Measurements from ENCODE around the gene LSR.

The LSR gene

DNA sequence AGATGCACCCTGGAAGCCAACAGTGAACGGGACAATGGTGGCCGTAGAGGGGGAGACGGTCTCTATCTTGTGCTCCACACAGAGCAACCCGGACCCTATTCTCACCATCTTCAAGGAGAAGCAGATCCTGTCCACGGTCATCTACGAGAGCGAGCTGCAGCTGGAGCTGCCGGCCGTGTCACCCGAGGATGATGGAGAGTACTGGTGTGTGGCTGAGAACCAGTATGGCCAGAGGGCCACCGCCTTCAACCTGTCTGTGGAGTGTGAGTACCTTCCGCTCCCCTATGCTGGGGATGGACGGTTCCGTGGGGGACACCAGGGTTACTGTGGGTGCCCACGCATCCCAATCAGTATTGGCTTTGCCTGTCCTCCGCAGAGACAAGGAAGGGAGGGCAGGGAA is 53.6 kb downstream of the LSR start:
- DNase-seq (ENCODE audit: low read depth): no peak

DNA sequence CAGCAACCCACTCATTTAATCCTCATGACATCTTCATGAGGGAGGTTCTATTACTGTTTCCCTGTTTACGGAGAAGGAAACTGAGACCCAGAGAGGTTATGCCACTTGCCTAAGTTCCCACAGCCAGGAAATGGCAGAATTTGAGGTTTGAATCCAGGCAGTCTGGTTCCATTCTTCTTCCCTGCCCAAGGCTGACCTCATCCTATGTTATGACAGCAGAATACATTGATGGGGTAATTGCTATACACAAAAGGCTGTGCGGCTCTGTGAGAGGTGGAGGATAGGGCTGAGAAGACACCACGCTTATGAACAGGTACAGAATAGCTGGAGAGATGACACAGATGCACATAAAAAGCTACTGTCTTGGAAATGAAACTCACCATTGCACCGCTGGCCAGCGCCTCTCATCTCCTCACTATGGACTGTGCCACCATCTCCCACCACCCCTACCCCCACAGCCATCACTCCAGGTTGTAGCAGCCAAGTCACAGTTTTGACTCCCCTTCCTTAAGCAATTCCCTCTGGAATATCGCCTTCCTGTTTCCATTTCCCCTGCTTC is 54.6 kb downstream of the LSR start:
- DNase-seq (ENCODE audit: low read depth): no peak

DNA sequence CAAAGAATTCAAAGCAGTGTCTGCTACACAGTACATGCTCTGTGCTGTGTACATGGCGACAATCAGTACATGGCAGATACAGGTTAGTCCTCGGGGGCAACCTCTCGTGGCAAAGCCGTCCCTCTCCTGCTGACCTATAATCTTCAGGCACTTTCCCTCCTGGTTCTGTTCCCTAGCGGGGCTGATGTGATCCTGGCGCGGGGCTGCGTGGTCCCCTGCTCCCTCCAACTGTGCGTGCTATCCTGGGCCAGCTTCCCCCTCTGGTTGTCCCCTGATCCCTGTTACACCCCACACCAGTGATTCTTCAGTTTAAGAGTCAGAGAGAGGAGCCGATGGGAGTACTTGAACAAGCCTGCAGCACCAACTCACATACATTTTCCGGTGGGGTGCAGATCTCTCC is 55.2 kb downstream of the LSR start:
- no peak for DNase-seq (ENCODE audit: low read depth)

DNA sequence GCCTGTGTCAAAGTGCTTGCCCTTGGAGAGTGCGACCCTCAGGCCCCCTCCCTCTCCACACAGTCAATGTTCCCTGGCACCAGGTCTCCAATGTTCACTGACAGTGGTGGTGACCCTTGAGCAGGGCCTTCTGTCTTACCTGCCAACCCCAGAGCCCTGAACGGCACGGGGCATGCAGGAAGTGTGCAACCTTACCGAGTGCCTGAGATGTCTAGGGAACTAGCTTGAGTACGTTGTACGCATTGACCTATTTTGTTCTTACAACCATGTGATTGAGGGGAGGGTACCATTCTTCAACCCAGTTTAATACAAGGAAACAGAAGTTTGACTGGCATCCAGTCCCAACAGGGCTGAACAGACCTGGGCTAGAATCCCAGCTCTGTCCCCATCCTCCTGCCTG is 56.4 kb downstream of the LSR start:
- no peak for DNase-seq (ENCODE audit: low read depth)

DNA sequence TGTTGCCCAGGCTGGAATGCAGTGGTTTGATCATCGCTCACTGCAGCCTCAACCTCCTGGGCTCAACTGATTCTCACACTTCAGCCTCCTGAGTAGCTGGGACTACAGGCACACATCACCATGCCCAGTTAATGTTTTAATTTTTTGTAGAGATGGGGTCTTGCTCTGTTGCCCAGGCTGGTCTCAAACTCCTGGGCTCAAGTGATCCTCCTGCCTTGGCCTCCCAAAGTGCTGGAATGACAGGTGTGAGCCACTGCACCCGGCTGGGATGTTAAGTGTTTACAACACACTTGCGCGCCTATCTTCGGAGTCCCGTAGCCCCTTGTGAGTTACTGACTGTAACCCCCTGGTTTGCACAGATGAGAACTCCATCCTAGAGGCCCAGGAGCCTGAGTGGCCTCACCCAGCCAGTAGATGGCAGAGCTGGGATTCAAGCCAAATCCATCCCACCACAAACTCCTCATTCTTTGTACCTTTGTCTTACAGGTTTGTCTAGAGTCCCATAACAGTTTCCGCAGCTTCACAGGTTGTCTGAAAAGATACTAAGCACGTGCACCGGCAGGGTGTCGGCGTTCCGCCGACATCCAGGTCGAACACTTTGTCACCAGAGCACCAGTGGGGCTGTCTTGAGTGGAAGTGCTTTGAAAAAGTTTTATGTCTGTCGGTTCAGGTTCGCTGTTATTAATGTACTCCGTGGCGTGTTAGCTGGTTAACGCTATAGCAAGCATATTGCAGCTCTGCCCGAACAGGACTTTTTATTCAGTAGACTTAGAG is 57.9 kb downstream of the LSR start:
- DNase-seq (ENCODE audit: low read depth): no peak

DNA sequence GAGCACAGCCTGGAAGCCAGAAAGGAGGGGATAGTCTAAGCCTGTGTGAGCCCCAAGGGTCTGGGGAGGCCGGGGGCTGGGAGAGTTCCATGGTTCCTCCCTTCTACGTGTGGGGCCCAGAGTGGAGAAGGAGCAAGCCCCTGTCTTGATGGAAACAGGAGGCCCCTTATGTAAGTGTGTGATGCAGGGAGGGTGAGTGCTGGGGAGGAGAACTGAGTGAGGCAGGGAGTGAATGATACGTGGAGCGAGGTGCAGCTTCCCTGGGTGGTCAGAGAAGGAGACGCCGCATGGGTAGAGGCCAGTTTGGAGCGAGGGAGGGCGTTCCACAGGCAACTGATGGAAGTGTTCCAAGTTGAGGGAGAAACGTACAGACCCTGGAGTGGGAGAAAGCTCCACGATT is 59.1 kb downstream of the LSR start:
- DNase-seq (ENCODE audit: low read depth): no peak

DNA sequence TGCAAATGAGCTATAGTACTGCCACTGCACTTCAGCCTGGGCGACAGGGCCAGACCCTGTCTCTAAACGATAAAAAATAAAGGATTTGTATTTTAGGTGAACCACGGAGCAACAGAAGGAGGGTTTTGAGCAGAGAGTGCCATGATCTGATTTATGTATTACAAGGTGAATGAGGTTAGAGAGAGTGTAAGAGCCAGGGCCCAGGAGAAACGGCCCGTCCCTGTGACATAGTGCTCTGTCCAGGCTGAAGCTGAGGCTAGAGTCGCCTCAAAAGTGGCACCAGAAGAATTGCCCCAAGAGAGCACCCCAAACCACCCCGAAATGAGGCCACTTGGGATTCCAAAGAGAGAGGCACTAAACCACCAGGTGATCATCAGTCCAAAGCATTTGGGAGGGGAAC is 60.1 kb downstream of the LSR start:
- no peak for DNase-seq (ENCODE audit: low read depth)

DNA sequence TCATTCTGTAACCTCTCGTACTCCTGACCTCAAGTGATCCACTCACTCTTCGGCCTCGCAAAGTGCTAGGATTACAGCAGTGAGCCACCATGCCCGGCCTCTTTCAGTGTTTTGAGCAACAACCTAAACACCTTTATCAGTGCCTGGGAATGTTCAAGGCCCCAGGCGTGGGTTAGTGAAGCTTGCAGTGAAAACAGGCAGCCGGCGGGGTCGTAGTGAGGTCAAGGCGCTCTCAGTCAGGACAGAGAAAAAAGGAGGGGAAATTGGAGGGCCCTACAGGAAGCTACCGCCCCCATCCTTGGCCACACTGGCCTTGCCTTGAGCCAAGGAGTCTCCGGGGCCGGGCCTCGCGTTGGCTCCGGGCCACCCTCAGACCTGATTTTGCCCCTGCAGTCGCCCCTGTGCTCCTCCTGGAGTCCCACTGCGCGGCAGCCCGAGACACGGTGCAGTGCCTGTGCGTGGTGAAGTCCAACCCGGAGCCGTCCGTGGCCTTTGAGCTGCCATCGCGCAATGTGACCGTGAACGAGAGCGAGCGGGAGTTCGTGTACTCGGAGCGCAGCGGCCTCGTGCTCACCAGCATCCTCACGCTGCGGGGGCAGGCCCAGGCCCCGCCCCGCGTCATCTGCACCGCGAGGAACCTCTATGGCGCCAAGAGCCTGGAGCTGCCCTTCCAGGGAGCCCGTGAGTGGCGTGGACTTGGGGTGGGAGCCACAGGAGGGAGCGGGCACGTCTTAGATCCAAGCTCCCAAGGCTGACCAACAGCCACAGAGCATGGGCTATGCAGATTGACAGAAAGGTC is 60.9 kb downstream of the LSR start:
- no peak for DNase-seq (ENCODE audit: low read depth)

DNA sequence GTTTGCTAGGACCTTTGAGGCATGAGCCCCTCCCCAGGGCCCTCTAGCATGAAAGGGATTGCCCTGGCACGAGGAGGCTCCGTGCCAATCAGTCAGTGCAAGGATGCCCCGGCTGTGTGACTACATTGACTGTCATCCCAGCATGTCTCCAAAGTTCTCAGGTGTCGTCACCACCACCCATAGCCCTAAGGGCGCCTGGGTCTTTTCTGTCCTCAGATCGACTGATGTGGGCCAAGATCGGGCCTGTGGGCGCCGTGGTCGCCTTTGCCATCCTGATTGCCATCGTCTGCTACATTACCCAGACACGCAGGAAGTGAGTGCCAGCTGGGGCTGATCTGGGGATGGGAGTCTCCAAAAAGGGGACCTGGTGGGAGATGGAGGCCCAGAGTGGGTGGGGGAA is 61.5 kb downstream of the LSR start:
- DNase-seq (ENCODE audit: low read depth): no peak

DNA sequence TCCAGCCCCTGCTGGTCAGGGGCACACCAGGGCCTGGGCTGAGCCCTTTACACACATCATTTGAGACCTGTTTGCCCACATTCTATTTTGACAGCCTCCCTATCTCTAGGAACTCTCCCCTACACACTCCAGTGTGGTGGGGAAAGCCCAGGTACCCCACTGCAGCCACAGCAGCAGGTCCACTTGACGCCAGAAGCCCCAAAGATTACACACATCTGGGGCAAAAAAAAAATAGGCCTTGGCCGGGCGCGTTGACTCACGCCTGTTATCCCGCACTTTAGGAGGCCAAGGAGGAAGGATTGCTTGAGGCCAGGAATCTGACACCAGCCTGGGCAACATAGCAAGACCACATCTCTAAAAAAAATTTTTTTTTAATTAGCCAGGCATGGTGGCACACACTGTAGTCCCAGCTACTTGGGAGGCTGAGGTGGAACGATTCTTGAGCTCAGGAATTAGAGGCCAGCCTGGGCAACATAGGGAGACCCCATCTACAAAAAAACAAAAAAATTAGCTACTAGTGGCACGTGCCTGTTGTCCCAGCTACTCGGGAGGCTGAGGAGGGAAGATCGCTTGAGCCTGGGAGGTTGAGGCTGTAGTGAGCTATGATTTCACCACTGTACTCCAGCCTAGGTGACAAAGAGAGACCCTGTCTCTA is 62.1 kb downstream of the LSR start:
- DNase-seq (ENCODE audit: low read depth): no peak

DNA sequence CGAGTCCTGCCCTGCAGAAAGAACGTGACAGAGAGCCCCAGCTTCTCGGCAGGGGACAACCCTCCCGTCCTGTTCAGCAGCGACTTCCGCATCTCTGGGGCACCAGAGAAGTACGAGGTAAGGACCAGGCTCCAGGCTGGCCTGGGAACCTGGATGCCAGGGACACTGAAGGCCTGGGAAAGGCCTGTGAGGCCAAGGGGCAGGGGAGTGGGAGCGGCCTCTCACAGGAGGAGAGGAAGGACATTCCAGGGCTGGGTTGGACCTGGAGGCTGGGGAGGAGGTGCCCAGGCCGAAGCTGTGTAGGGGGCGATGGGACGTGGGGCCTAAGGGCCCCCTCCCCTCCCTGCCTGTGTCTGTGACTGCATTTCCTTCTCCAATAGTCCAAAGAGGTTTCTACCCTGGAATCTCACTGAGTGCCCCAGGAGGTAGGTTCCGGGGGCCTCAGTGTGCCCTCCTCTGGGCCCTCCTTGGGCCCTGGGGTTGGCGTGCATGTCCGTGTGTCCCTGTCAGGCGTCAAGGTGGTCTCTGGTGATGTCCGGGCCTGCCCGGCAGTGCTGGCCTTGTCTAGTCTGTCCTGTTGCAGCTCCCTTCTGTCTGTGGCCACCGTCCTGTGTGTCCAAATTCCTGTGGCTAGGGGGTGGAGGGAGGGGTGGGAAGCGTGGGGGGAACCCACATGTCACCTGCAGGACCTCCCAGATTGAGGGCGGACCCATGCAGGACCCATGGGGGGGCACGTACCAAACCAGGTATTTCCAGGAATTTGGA is 63.3 kb downstream of the LSR start:
- no peak for DNase-seq (ENCODE audit: low read depth)

DNA sequence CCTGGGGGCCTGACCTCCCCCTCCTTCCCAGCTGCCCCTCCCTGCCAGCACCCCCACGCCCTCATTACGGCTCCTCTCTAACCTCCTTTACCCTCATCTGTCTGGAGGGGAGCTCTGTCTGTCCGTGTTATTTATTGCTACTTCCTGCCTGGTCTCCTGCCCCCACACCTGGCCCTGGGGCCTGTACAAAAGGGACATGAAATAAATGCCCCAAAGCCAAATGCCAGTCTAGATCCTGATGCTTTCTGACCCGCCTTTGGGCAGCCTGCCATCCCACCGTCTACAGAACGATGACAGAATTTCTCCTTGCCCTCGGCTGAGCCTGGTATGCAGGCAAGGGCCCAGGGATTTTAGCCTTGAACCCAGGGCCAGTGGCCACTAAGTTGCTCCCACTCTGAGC is 64.8 kb downstream of the LSR start:
- no peak for DNase-seq (ENCODE audit: low read depth)

DNA sequence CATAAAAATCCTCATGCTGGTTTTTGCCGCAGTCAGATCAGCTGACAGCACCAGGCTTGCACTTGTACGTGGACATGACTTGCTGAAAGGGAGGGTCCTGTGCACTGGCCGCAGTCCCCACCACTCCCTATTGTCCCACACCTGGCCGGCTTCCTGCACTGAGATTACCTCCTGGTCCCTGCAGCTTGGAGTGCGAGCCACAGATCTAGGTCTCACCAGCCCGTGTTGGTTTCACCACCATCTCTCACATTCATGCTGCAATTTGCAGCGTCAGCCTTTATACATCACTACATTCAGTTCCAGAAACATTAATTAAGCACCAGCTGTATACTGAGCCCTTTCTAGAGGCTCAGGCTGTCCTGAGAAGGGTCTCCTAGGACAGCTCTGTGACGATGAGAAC is 65.2 kb downstream of the LSR start:
- no peak for DNase-seq (ENCODE audit: low read depth)

DNA sequence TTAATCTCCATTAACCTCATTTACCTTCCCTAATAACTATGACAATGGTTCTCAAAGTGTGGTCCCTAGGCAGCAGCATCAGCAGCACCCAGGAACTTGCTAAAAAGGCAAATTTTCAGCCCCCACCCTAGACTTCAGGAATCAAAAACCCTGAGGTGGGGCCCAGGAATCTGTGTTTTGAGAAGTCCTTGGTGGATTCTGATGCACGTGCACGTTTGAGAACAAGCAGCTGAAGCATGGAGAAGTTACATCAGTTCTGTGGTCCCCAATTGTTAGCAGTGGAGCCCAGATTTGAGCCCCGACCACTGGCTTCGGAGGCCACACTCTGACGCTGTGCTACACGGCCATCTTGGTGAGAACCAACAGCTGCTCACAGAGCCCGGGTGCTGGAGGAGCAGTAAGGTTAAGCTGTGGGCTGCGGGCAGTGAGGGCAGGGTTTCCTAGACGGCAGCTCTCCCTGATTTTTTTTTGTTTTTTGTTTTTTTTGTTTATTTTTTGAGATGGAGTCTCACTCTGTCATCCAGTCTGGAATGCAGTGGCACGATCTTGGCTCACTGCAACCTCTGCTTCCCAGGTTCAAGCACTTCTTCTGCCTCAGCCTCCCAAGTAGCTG is 66.2 kb downstream of the LSR start:
- DNase-seq (ENCODE audit: low read depth): no peak

DNA sequence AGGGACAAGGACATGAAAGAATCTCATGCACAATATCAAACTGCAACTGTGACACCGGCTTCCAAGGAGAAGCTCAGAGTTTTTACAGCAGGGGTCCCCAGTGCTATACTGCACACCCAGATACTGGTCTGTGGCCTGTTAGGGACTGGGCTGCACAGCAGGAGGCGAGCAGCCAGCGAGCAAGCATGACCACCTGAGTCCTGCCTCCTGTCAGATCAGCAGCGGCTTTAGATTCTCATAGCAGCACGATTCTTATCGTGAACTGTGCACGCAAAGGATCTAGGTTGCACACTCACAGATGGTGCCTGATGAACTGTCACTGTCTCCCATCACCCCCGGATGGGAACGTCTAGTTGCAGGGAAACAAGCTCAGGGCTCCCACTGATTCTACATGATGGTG is 67.1 kb downstream of the LSR start:
- DNase-seq (ENCODE audit: low read depth): no peak

DNA sequence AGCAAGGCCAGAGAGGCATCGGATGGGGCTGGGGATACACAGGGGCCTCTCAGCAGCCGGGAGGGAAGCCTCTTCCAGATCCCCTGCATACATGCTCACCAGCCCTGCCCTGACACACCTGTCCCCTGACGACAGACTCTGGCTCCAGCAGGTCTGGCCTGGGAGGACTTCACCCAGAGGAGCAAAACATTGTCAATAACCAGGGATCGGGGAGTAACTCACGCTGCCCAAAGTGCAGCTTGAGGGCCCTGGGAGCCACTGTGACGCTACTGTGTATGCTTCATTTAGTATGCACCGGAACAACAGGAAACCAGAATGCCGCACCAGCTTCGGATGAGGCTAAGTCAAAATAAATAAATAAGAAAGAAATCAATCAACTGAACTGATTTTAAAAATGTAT is 67.8 kb downstream of the LSR start:
- DNase-seq (ENCODE audit: low read depth): no peak
